HG03558 (cell line): ENCODE results near the gene MMD2.
"Not testable (repeated sequence)": the region's sequence is repeated elsewhere in the genome, so short reads cannot be mapped to it uniquely, and the experiment has no call there.

ENCODE experiments used
- ATAC-seq: cut with Tn5 transposase; IDR thresholded peaks from one replicate; pipeline ENCODE4 v1.9.1; 2021; ENCODE audit warnings: moderate number of reproducible peaks; ENCODE audit not compliant: unreplicated experiment; ENCODE audit errors: extremely low read depth

MMD2 gene

GRCh38 chr7:4904346-4904745, 54.6 kb downstream of the MMD2 start:
- ATAC-seq: no peak

- ATAC-seq: no peak
Measured at GRCh38 chr7:4895766-4896165, 63.2 kb downstream of the MMD2 start.

GRCh38 chr7:4894482-4894881, 64.5 kb downstream of the MMD2 start:
- ATAC-seq: no peak

- ATAC-seq: no peak
Measured at GRCh38 chr7:4893929-4894475, 65.0 kb downstream of the MMD2 start.

GRCh38 chr7:4893188-4893587, 65.8 kb downstream of the MMD2 start:
- ATAC-seq: not testable (repeated sequence)

GRCh38 chr7:4891522-4891921, 67.5 kb downstream of the MMD2 start:
- not testable (repeated sequence) for ATAC-seq

- ATAC-seq: no peak
Measured at GRCh38 chr7:4889682-4890081, 69.3 kb downstream of the MMD2 start.

- ATAC-seq: no peak
Measured at GRCh38 chr7:4888161-4888560, 70.8 kb downstream of the MMD2 start.

- no peak for ATAC-seq
Measured at GRCh38 chr7:4886671-4887070, 72.3 kb downstream of the MMD2 start.

GRCh38 chr7:4885317-4885807, 73.6 kb downstream of the MMD2 start:
- ATAC-seq: no peak

GRCh38 chr7:4884164-4884563, 74.8 kb downstream of the MMD2 start:
- no peak for ATAC-seq

GRCh38 chr7:4883372-4884144, 75.4 kb downstream of the MMD2 start, which contains the start of gene RADIL:
RADIL (minus strand) TSS chr7:4883716; CDS start chr7:4878139, 5,577 bp downstream.
- ATAC-seq: no peak

GRCh38 chr7:4883033-4883371, 76.0 kb downstream of the MMD2 start:
- no peak for ATAC-seq

- no peak for ATAC-seq
Measured at GRCh38 chr7:4882169-4883032, 76.6 kb downstream of the MMD2 start.

GRCh38 chr7:4880218-4880617, 78.8 kb downstream of the MMD2 start:
- no peak for ATAC-seq

GRCh38 chr7:4879396-4880081, 79.4 kb downstream of the MMD2 start:
- no peak for ATAC-seq

- no peak for ATAC-seq
Measured at GRCh38 chr7:4878336-4879335, 80.4 kb downstream of the MMD2 start.

- ATAC-seq: no peak
Measured at GRCh38 chr7:4876586-4876985, 82.4 kb downstream of the MMD2 start.

- ATAC-seq: no peak
Measured at GRCh38 chr7:4875391-4875790, 83.6 kb downstream of the MMD2 start.
